Muscle of arm (tissue), 12 donors: ENCODE measurements around the gene MMP19. TPM values are rescaled to one million over a fixed set of nuclear protein-coding genes. Genes with fewer than 3 reads are reported as not detected.
A peak's percentile ranks its signal among the peaks of the same experiment; 100 is the strongest.
"Not testable (repeated sequence)": the region's sequence is repeated elsewhere in the genome, so short reads cannot be mapped to it uniquely, and the experiment has no call there.

ENCODE experiments used
- DNase-seq: peaks from one replicate; pipeline ENCODE4 v3.0.0-alpha.2; 2013
- polyA plus RNA-seq, 12 donors: library from polyadenylated mRNA; unstranded; fragments of 120-200 nt; gene quantifications; one replicate each; pipeline ENCODE4 v1.2.1, GENCODE V29; 2013; ENCODE audit not compliant: insufficient read length in 12 of 12

Gene MMP19
- polyA plus RNA-seq, 12 donors = 1.5 to 11.2 (median 2.3) TPM; not detected in 2

- no peak for DNase-seq
Measured at GRCh38 chr12:55845361-55845760, 2.6 kb upstream of the MMP19 start.

- DNase-seq = no peak
Measured at GRCh38 chr12:55844961-55845360, 2.2 kb upstream of the MMP19 start.

- DNase-seq = no peak
Measured at GRCh38 chr12:55843431-55843830, 695 bp upstream of the MMP19 start.

- no peak for DNase-seq
Measured at GRCh38 chr12:55840581-55841351, 2.0 kb downstream of the MMP19 start.

- no peak for DNase-seq
Measured at GRCh38 chr12:55839345-55840140, 3.2 kb downstream of the MMP19 start.

GRCh38 chr12:55838361-55838760 is 4.4 kb downstream of the MMP19 start:
- DNase-seq = no peak

- DNase-seq = not testable (repeated sequence)
Measured at GRCh38 chr12:55834400-55834799, 8.3 kb downstream of the MMP19 start.

- no peak for DNase-seq
Measured at GRCh38 chr12:55833056-55833455, 9.7 kb downstream of the MMP19 start.

GRCh38 chr12:55831447-55831815 is 11.3 kb downstream of the MMP19 start:
- DNase-seq = no peak

GRCh38 chr12:55830601-55831446 is 11.9 kb downstream of the MMP19 start:
- peak; percentile 94 for DNase-seq

- DNase-seq = no peak
Measured at GRCh38 chr12:55829967-55830600, 12.7 kb downstream of the MMP19 start.

GRCh38 chr12:55828357-55828756 is 14.4 kb downstream of the MMP19 start:
- DNase-seq = no peak

GRCh38 chr12:55827806-55828205 is 14.9 kb downstream of the MMP19 start:
- no peak for DNase-seq

GRCh38 chr12:55824726-55825125 is 18.0 kb downstream of the MMP19 start:
- DNase-seq = no peak

GRCh38 chr12:55823419-55823818 is 19.3 kb downstream of the MMP19 start:
- DNase-seq = no peak

GRCh38 chr12:55822228-55822627 is 20.5 kb downstream of the MMP19 start:
- DNase-seq = no peak

- no peak for DNase-seq
Measured at GRCh38 chr12:55820679-55821078, 22.1 kb downstream of the MMP19 start.

- DNase-seq = no peak
Measured at GRCh38 chr12:55818886-55819285, 23.9 kb downstream of the MMP19 start.

GRCh38 chr12:55818140-55818728 is 24.5 kb downstream of the MMP19 start:
- DNase-seq = no peak

- peak; percentile 99 for DNase-seq
Measured at GRCh38 chr12:55817345-55818139, 25.2 kb downstream of the MMP19 start, which contains the start of the genes ORMDL2 and SARNP. ORMDL2 (plus strand) TSS chr12:55818041; CDS start chr12:55819000, 959 bp downstream. SARNP (minus strand) TSS chr12:55817724; CDS start chr12:55817701, 23 bp downstream.
